D721Med (cell line): ENCODE measurements around the gene VCAN.

Experiments used
- DNase-seq: peaks from one replicate; pipeline ENCODE4 v3.0.0; 2011; ENCODE audit warnings: low spot score; ENCODE audit not compliant: insufficient read length
- FAIRE-seq: peaks from 2 replicates; lab custom pipeline; 2011; peaks lifted over from hg19 to GRCh38; lab: Jason Lieb, UNC
- CTCF ChIP-seq: IDR thresholded peaks from 2 replicates; pipeline ENCODE4 v1.5.1; 2012; ENCODE audit warnings: mild to moderate bottlenecking, control low read depth; ENCODE audit not compliant: insufficient read depth; ENCODE audit errors: missing control alignments

Gene VCAN

GRCh38 chr5:83474161-83474796 is 2.7 kb downstream of the VCAN start:
- FAIRE-seq = no peak
- no peak for TF ChIP-seq CTCF
- DNase-seq = no peak

GRCh38 chr5:83474991-83475390 is 3.4 kb downstream of the VCAN start:
- DNase-seq (no peak), FAIRE-seq (no peak)
- TF ChIP-seq CTCF = no peak

GRCh38 chr5:83475391-83475863 is 3.9 kb downstream of the VCAN start:
- peak; percentile 92 for FAIRE-seq
- TF ChIP-seq CTCF = no peak
- DNase-seq = no peak

- no peak for FAIRE-seq
- no peak for TF ChIP-seq CTCF
- no peak for DNase-seq
These were observed 4.6 kb downstream of the VCAN start for GRCh38 chr5:83475935-83476814.

GRCh38 chr5:83482961-83483360 is 11.4 kb downstream of the VCAN start:
- no peak for TF ChIP-seq CTCF
- no peak for FAIRE-seq
- no peak for DNase-seq

GRCh38 chr5:83484294-83484693 is 12.8 kb downstream of the VCAN start:
- FAIRE-seq (no peak), DNase-seq (no peak)
- TF ChIP-seq CTCF = no peak
